Suprapubic skin (tissue), 4 donors: ENCODE measurements around the gene CTNS.

Experiments used
- EP300 ChIP-seq: sonication (generic); formaldehyde crosslinking; IDR thresholded peaks from one replicate; pipeline ENCODE4 v1.6.1; 2017; ENCODE audit warnings: antibody characterized with exemption
- POLR2A ChIP-seq, 2 donors: fragments of 450-650 bp; IDR thresholded peaks; one replicate each; pipeline ENCODE4 v1.6.1; 2017; ENCODE audit warnings: antibody characterized with exemption in 2 of 2, mild to moderate bottlenecking in 2 of 2, moderate library complexity in 2 of 2
- POLR2AphosphoS5 ChIP-seq, 3 donors: sonication (generic); formaldehyde crosslinking; IDR thresholded peaks; one replicate each; pipeline ENCODE4 v1.6.1; 2017; ENCODE audit warnings: antibody characterized with exemption in 3 of 3
- TF ChIP-seq, protein P1 (sequence below), 2 donors: fragments of 200-600 bp in 1 of 2; fragments of 450-650 bp in 1 of 2; sonication (generic) in 1 of 2; IDR thresholded peaks; one replicate each; pipeline ENCODE4 v1.5.1; 2016 to 2019; ENCODE audit warnings: antibody characterized with exemption in 2 of 2, mild to moderate bottlenecking in 1 of 2, moderate library complexity in 1 of 2

- TF ChIP-seq, protein P1, sequence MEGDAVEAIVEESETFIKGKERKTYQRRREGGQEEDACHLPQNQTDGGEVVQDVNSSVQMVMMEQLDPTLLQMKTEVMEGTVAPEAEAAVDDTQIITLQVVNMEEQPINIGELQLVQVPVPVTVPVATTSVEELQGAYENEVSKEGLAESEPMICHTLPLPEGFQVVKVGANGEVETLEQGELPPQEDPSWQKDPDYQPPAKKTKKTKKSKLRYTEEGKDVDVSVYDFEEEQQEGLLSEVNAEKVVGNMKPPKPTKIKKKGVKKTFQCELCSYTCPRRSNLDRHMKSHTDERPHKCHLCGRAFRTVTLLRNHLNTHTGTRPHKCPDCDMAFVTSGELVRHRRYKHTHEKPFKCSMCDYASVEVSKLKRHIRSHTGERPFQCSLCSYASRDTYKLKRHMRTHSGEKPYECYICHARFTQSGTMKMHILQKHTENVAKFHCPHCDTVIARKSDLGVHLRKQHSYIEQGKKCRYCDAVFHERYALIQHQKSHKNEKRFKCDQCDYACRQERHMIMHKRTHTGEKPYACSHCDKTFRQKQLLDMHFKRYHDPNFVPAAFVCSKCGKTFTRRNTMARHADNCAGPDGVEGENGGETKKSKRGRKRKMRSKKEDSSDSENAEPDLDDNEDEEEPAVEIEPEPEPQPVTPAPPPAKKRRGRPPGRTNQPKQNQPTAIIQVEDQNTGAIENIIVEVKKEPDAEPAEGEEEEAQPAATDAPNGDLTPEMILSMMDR (IDR thresholded peaks at IDR 0.05): no peak
- no peak for TF ChIP-seq EP300
- TF ChIP-seq POLR2A (IDR thresholded peaks at IDR 0.05): no peak
- TF ChIP-seq POLR2AphosphoS5 (IDR thresholded peaks at IDR 0.05): no peak
Measured at GRCh38 chr17:3600529-3601205, 35.9 kb upstream of the CTNS start.
